Type B pancreatic cell (in vitro differentiated cells): Measurements from ENCODE around the gene ITM2C. TPM values are rescaled to one million over a fixed set of nuclear protein-coding genes. Genes with fewer than 3 reads are reported as not detected.

Source experiments
- DNase-seq: peaks from one replicate; pipeline ENCODE4 v3.0.0; 2021; ENCODE audit warnings: mixed read lengths; ENCODE audit not compliant: unreplicated experiment; ENCODE audit errors: extremely low spot score
- H3K27ac Mint-ChIP-seq: 2 replicates; pipeline ENCODE4 v1.8.0; 2021; ENCODE audit warnings: mild to moderate bottlenecking, mixed read lengths
- H3K27me3 Mint-ChIP-seq: 2 replicates; pipeline ENCODE4 v1.8.0; 2021; ENCODE audit warnings: mixed read lengths
- H3K36me3 Mint-ChIP-seq: 2 replicates; pipeline ENCODE4 v1.8.0; 2021; ENCODE audit warnings: mixed read lengths
- H3K4me1 Mint-ChIP-seq: one replicate; pipeline ENCODE4 v1.8.0; 2021; ENCODE audit warnings: mixed read lengths; ENCODE audit not compliant: unreplicated experiment
- H3K4me3 Mint-ChIP-seq: 2 replicates; pipeline ENCODE4 v1.8.0; 2021; ENCODE audit warnings: mild to moderate bottlenecking, mixed read lengths
- H3K9me3 Mint-ChIP-seq: 2 replicates; pipeline ENCODE4 v1.8.0; 2021; ENCODE audit warnings: mixed read lengths
- total RNA-seq: library from RNA; stranded (reverse); gene quantifications from 2 replicates; pipeline ENCODE4 v1.2.1, GENCODE V29; 2021; ENCODE audit warnings: low replicate concordance
- TF ChIP-seq, protein P1 (sequence below): fragments of 200-600 bp; sonication (generic); conservative IDR thresholded peaks from 2 replicates; pipeline ENCODE4 v1.5.0; 2021; ENCODE audit warnings: antibody characterized with exemption, mild to moderate bottlenecking

Gene ITM2C
- total RNA-seq, 1 donor from 2014 or later = 285 TPM

- H3K27ac Mint-ChIP-seq = no peak overlapping the region
- no peaks in the 10 kb centered on the region for H3K9me3 Mint-ChIP-seq
- DNase-seq = no peak
These were observed 21.9 kb downstream of the ITM2C start for GRCh38 chr2:230886671-230887071.

DNA sequence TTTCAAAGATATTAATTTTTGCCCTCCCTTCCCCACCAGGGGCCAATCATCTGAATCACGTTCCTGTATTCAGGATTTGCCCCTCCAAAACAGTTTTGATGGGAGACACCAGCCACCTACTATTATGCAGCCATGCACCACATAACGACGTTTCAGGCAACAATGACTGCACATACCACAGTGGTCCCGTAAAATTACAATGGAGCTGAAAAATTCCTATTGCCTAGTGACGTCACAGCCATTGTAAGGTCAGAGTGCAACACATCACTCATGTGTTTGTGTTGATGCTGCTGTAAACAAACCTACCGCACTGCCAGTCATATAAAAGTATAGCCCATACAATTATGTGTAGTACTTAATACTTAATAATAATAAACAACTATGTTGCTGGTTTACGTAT lies 22.6 kb downstream of the ITM2C start:
- Mint-ChIP-seq H3K9me3 (no peaks in the 10 kb centered on the region), H3K27ac (no peak overlapping the region), H3K36me3 (no peaks in the 10 kb centered on the region), H3K27me3 (peaks cover 3% of the 10 kb centered on the region), H3K4me1 (peaks cover 28% of the 10 kb centered on the region), H3K4me3 (no peak overlapping the region)
- TF ChIP-seq, protein P1, sequence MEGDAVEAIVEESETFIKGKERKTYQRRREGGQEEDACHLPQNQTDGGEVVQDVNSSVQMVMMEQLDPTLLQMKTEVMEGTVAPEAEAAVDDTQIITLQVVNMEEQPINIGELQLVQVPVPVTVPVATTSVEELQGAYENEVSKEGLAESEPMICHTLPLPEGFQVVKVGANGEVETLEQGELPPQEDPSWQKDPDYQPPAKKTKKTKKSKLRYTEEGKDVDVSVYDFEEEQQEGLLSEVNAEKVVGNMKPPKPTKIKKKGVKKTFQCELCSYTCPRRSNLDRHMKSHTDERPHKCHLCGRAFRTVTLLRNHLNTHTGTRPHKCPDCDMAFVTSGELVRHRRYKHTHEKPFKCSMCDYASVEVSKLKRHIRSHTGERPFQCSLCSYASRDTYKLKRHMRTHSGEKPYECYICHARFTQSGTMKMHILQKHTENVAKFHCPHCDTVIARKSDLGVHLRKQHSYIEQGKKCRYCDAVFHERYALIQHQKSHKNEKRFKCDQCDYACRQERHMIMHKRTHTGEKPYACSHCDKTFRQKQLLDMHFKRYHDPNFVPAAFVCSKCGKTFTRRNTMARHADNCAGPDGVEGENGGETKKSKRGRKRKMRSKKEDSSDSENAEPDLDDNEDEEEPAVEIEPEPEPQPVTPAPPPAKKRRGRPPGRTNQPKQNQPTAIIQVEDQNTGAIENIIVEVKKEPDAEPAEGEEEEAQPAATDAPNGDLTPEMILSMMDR = no peak
- DNase-seq = no peak

More at GRCh38 chr2:230886671-230887071, 21.9 kb downstream of the ITM2C start:
- H3K36me3 Mint-ChIP-seq = no peaks in the 10 kb centered on the region
- TF ChIP-seq, protein P1 = no peak
- peaks cover 3% of the 10 kb centered on the region for H3K27me3 Mint-ChIP-seq
- H3K4me1 Mint-ChIP-seq = peaks cover 28% of the 10 kb centered on the region
- no peak overlapping the region for H3K4me3 Mint-ChIP-seq

DNA sequence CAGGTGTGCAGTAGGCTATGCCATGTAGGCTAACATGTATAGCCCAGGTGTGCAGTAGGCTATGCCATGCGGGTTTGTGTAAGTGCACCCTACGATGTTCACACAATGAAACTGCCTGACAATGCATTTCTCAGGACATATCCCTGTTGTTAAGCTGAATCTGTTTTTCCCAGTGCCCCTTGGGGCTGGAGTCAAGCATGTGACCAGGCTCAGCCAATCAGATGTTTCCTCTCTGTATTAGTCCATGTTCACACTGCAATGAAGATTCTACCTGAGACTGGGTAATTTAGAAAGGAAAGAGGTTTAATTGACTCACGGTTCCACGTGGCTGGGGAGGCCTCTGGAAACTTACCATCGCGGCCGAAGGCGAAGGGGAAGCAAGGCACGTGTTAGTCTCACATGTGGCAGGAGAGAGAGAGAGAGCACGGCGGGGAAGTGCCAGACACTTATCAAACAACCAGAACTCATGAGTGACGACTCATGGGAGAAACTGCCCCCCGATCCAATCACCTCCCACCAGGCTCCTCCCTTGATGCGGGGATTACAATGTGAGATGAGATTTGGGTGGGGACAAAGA lies 24.2 kb downstream of the ITM2C start:
- Mint-ChIP-seq H3K27ac (no peak overlapping the region), H3K4me3 (no peak overlapping the region), H3K36me3 (no peaks in the 10 kb centered on the region), H3K27me3 (peaks cover 3% of the 10 kb centered on the region), H3K4me1 (peaks cover 24% of the 10 kb centered on the region), H3K9me3 (no peaks in the 10 kb centered on the region)
- TF ChIP-seq, protein P1 = no peak
- no peak for DNase-seq

- H3K4me1 Mint-ChIP-seq = peaks cover 28% of the 10 kb centered on the region
- no peak for DNase-seq
- H3K27me3 Mint-ChIP-seq = peaks cover 3% of the 10 kb centered on the region
These were observed 25.3 kb downstream of the ITM2C start for GRCh38 chr2:230889911-230890601.

DNA sequence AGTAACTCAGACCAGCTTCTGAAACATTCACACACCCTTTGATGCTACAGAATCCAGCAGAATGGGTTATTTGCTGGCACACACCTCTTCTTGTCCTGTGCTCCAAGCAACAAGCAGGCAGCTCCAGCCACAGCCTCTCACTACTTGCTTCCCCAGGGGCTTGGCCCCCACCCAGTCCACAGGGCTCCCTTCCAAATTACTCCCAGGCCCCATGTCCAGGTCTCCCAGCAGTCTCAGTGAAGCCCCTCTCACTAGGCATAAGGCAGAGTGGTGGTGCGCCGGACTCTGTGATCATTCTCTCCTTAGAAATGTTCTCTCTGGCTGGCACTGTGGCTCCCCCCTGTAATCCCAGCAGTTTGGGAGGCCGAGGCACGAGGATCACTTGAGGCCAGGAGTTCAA lies 25.9 kb downstream of the ITM2C start:
- H3K36me3 Mint-ChIP-seq = no peaks in the 10 kb centered on the region
- no peak overlapping the region for H3K27ac Mint-ChIP-seq
- DNase-seq = no peak
- H3K27me3 Mint-ChIP-seq = peaks cover 3% of the 10 kb centered on the region
- peaks cover 22% of the 10 kb centered on the region for H3K4me1 Mint-ChIP-seq
- H3K9me3 Mint-ChIP-seq = no peaks in the 10 kb centered on the region
- no peak overlapping the region for H3K4me3 Mint-ChIP-seq
- TF ChIP-seq, protein P1 = no peak

More at GRCh38 chr2:230889911-230890601, 25.3 kb downstream of the ITM2C start:
- TF ChIP-seq, protein P1 = no peak
- Mint-ChIP-seq H3K27ac (no peak overlapping the region), H3K4me3 (no peak overlapping the region), H3K9me3 (no peaks in the 10 kb centered on the region), H3K36me3 (no peaks in the 10 kb centered on the region)
